Measurements from ENCODE around the gene ACBD6. TPM values are rescaled to one million over a fixed set of nuclear protein-coding genes. Genes with fewer than 3 reads are reported as not detected.

The ACBD6 gene
- total and polyA plus RNA-seq, 10 of the 15 experiments (the other 5 are each of a cell fraction or from before 2014, with no cell fraction given) = 15.0 to 67.3 (median 55.0) TPM

GRCh38 chr1:180524160-180524914 is 22.0 kb upstream of the ACBD6 start:
- in situ Hi-C loops (cut with MboI) = no loop called here
- ATAC-seq = no peak
- SMC1A ChIA-PET (ENCODE audit: uncharacterized antibody, unreplicated experiment) = interaction anchor here (0.6 to 3.1 kb wide), 5 partner anchors 9 to 338 kb away, joined by 3 to 9 read pairs (median 5); no protein-coding TSS in a partner anchor

More at GRCh38 chr1:180524160-180524914, 22.0 kb upstream of the ACBD6 start:
- no peak overlapping the region for H3K9ac ChIP-seq (ENCODE audit: control insufficient read depth, insufficient read depth, low read length)
- no peaks in the 10 kb centered on the region for H3K36me3 ChIP-seq (ENCODE audit: control insufficient read depth in 2 of 2, insufficient read depth in 2 of 2, low read length in 1 of 2)
- DNase-seq (ENCODE audit: low read depth, low spot score) (no peak), FAIRE-seq (no peak)
- ChIA-PET CTCF (interaction anchor here (0.7 to 17.1 kb wide), 3 partner anchors 9 to 339 kb away, joined by 3 to 373 read pairs (median 18); no protein-coding TSS in a partner anchor), RAD21 (ENCODE audit: unreplicated experiment) (interaction anchor here (0.7 kb wide), 1 partner anchor 12 kb away, joined by 3 read pairs; no protein-coding TSS in a partner anchor), POLR2A (interaction anchor here (0.5 kb wide), 1 partner anchor 351 kb away, joined by 3 read pairs; no protein-coding TSS in a partner anchor)
- H3K9me3 ChIP-seq (replicated peaks; ENCODE audit: control insufficient read depth, insufficient read depth, low read length) = no peaks in the 10 kb centered on the region
- no peak overlapping the region for H3K4me3 ChIP-seq
- no peak overlapping the region for H3K4me2 ChIP-seq (ENCODE audit: control insufficient read depth, insufficient read depth)
- BruUV-seq (replicated peaks) = no TSS peak
- H4K20me1 ChIP-seq (ENCODE audit: control insufficient read depth, insufficient read depth) = no peaks in the 10 kb centered on the region
- intact Hi-C loops (cut with micrococcal nuclease; ENCODE audit: unreplicated experiment) = no loop called here
- no peak overlapping the region for H3K27ac ChIP-seq (ENCODE audit: control insufficient read depth, insufficient read depth)
- 39% methylated on average over 7 of the region's 7 CpGs for WGBS (ENCODE audit: insufficient coverage, insufficient replicate concordance, low lambda C conversion rate, missing lambda C conversion rate)
- TF ChIP-seq IKZF1 (conservative IDR thresholded peaks at IDR 0.05) = no peak
- TF ChIP-seq PAX5 (IDR thresholded peaks at IDR 0.05; ENCODE audit: borderline replicate concordance, low read depth, low read length) = no peak
- TF ChIP-seq FOXK2 (IDR thresholded peaks at IDR 0.05) = no peak
- no peak for TF ChIP-seq GABPA (IDR thresholded peaks at IDR 0.05; ENCODE audit: low read depth)
- TF ChIP-seq ASH2L (IDR thresholded peaks at IDR 0.05; ENCODE audit: borderline replicate concordance, low read depth) = no peak
- no peak for TF ChIP-seq ZBTB33 (IDR thresholded peaks at IDR 0.05)
- TF ChIP-seq TBL1XR1 (IDR thresholded peaks at IDR 0.05; ENCODE audit: low read depth, low read length) = no peak
- TF ChIP-seq CBX3 (IDR thresholded peaks at IDR 0.05; ENCODE audit: borderline replicate concordance, low read depth) = no peak
- H3K4me1 ChIP-seq (ENCODE audit: control insufficient read depth, insufficient read depth, low read length) = no peaks in the 10 kb centered on the region
- no peaks in the 10 kb centered on the region for H3K79me2 ChIP-seq (ENCODE audit: control insufficient read depth, insufficient read depth, low read length)
- no peak overlapping the region for H2AFZ ChIP-seq (ENCODE audit: control insufficient read depth, low read depth, low read length)
- H3K27me3 ChIP-seq (replicated peaks in 1 of 2; ENCODE audit: control insufficient read depth in 2 of 2, insufficient read depth in 2 of 2, low read length in 1 of 2) = no peaks in the 10 kb centered on the region

Data from GM12878 (cell line).